CD4-positive, alpha-beta T cell (primary cell): ENCODE measurements around the gene TRPM1. TPM values are rescaled to one million over a fixed set of nuclear protein-coding genes. Genes with fewer than 3 reads are reported as not detected.

ENCODE experiments used
- ATAC-seq: fragments of 200-7000 bp; cut with Tn5 transposase; one replicate; pipeline ENCODE4 v1.10.0; 2022; ENCODE audit warnings: mild to moderate bottlenecking; ENCODE audit not compliant: poor library complexity
- CTCF ChIA-PET: fragments of 350-600 bp; sonication (Branson Sonifier 250); formaldehyde crosslinking; loops from one replicate; lab custom pipeline; 2021; ENCODE audit warnings: antibody characterized with exemption, inconsistent platforms; lab: Charles Lee
- POLR2A ChIA-PET: fragments of 350-600 bp; sonication (Branson Sonifier 250); formaldehyde crosslinking; loops from one replicate; lab custom pipeline; 2021; ENCODE audit warnings: antibody characterized with exemption, inconsistent platforms; lab: Charles Lee
- DNase-seq, 14 experiments: peaks; one replicate each; pipeline ENCODE4 v3.0.0-alpha.2; 2013 to 2020; ENCODE audit warnings: mixed read lengths in 2 of 14
- H3K27ac ChIP-seq, 2 donors: one replicate each; pipeline versions ENCODE4 v1.5.1 to v1.7.0; 2013; ENCODE audit warnings: low read length in 2 of 2, low read depth in 1 of 2, mild to moderate bottlenecking in 1 of 2
- H3K27me3 ChIP-seq, 2 experiments: 1 replicate in 1 of 2; 2 replicates in 1 of 2; pipeline versions ENCODE4 v1.6.1 to v1.7.0; 2013; ENCODE audit warnings: low read length in 2 of 2, control low read depth in 1 of 2, mild to moderate bottlenecking in 1 of 2, moderate library complexity in 1 of 2; ENCODE audit not compliant: insufficient read depth in 2 of 2, control insufficient read depth in 1 of 2
- H3K36me3 ChIP-seq: one replicate; pipeline ENCODE4 v1.6.1; 2013; ENCODE audit warnings: low read length, control low read depth; ENCODE audit not compliant: insufficient read depth
- H3K4me1 ChIP-seq: one replicate; pipeline ENCODE4 v1.6.1; 2013; ENCODE audit warnings: low read length, control low read depth; ENCODE audit not compliant: insufficient read depth
- H3K4me3 ChIP-seq: one replicate; pipeline ENCODE4 v1.5.1; 2013; ENCODE audit warnings: mild to moderate bottlenecking, low read length, moderate library complexity
- H3K9me3 ChIP-seq, 2 experiments: 1 replicate in 1 of 2; 2 replicates in 1 of 2; pipeline versions ENCODE4 v1.6.1 to v1.7.0; 2013; ENCODE audit warnings: low read length in 2 of 2, mild to moderate bottlenecking in 2 of 2, control low read depth in 1 of 2, moderate library complexity in 1 of 2; ENCODE audit not compliant: control insufficient read depth in 1 of 2, insufficient read depth in 1 of 2
- H3K27ac Mint-ChIP-seq: one replicate; pipeline ENCODE4 v1.8.0; 2020; ENCODE audit warnings: mixed read lengths
- H3K27me3 Mint-ChIP-seq: one replicate; pipeline ENCODE4 v1.8.0; 2021; ENCODE audit warnings: mixed read lengths
- H3K36me3 Mint-ChIP-seq: one replicate; pipeline ENCODE4 v1.8.0; 2021; ENCODE audit warnings: low read depth, mixed read lengths
- H3K4me1 Mint-ChIP-seq: one replicate; pipeline ENCODE4 v1.8.0; 2021; ENCODE audit warnings: low read depth, mixed read lengths
- H3K4me3 Mint-ChIP-seq: one replicate; pipeline ENCODE4 v1.8.0; 2020; ENCODE audit warnings: mild to moderate bottlenecking, mixed read lengths
- H3K9me3 Mint-ChIP-seq: one replicate; pipeline ENCODE4 v1.8.0; 2020; ENCODE audit warnings: mixed read lengths
- CTCF ChIP-seq: fragments of 200-600 bp; IDR thresholded peaks from one replicate; pipeline ENCODE4 v1.8.0; 2022; ENCODE audit warnings: antibody characterized with exemption, mild to moderate bottlenecking
- intact Hi-C, 2 experiments: fragments of 100-400 bp; cut with DNase I in 1 of 2; cut with micrococcal nuclease in 1 of 2; formaldehyde crosslinking; loops; one replicate each; pipeline versions ENCODE4 v1.15.1 to v1.9.0; 2023 to 2025; cut with DNase I, micrococcal nuclease
- total RNA-seq, 174 experiments: library from RNA in 2 of 174; stranded (reverse) in 2 of 174; gene quantifications; one replicate each; pipeline ENCODE4 v1.2.3 and lab custom pipeline; 2021 to 2026

Gene TRPM1
- total RNA-seq, 2 experiments from 2014 or later, result not detected

- no peaks in the 10 kb centered on the region for H3K36me3 ChIP-seq
- DNase-seq (no peak), ATAC-seq (no peak)
- no peak overlapping the region for H3K27ac ChIP-seq
- no peaks in the 10 kb centered on the region for H3K4me1 ChIP-seq
- TF ChIP-seq CTCF, result no peak
- no peak overlapping the region for H3K27ac Mint-ChIP-seq
- no peak overlapping the region for H3K4me3 ChIP-seq
- no peaks in the 10 kb centered on the region for H3K36me3 Mint-ChIP-seq
- ChIA-PET CTCF (no interaction called here), POLR2A (no interaction called here)
- no peak overlapping the region for H3K4me3 Mint-ChIP-seq
- H3K27me3 Mint-ChIP-seq, result no peaks in the 10 kb centered on the region
- no peaks in the 10 kb centered on the region for H3K9me3 Mint-ChIP-seq
- no peaks in the 10 kb centered on the region for H3K9me3 ChIP-seq
- intact Hi-C loops, result no loop called here
- no peaks in the 10 kb centered on the region for H3K27me3 ChIP-seq
- no peaks in the 10 kb centered on the region for H3K4me1 Mint-ChIP-seq
Measured at GRCh38 chr15:31067890-31068603, 33.5 kb downstream of the TRPM1 start.

GRCh38 chr15:31065824-31066223 is 35.7 kb downstream of the TRPM1 start:
- no peaks in the 10 kb centered on the region for H3K27me3 Mint-ChIP-seq
- no peaks in the 10 kb centered on the region for H3K27me3 ChIP-seq
- TF ChIP-seq CTCF, result no peak
- H3K36me3 Mint-ChIP-seq, result no peaks in the 10 kb centered on the region
- no peak overlapping the region for H3K27ac Mint-ChIP-seq
- ChIA-PET CTCF (no interaction called here), POLR2A (no interaction called here)
- H3K9me3 Mint-ChIP-seq, result no peaks in the 10 kb centered on the region
- no peak overlapping the region for H3K4me3 ChIP-seq
- no peak for ATAC-seq
- no peak for DNase-seq
- H3K4me3 Mint-ChIP-seq, result no peak overlapping the region
- H3K4me1 ChIP-seq, result no peaks in the 10 kb centered on the region
- H3K36me3 ChIP-seq, result no peaks in the 10 kb centered on the region
- intact Hi-C loops, result no loop called here
- H3K4me1 Mint-ChIP-seq, result no peaks in the 10 kb centered on the region
- no peak overlapping the region for H3K27ac ChIP-seq
- H3K9me3 ChIP-seq, result no peaks in the 10 kb centered on the region

- Histone ChIP-seq H3K4me1 (no peaks in the 10 kb centered on the region), H3K36me3 (no peaks in the 10 kb centered on the region), H3K27ac (no peak overlapping the region), H3K27me3 (no peaks in the 10 kb centered on the region), H3K4me3 (no peak overlapping the region), H3K9me3 (no peaks in the 10 kb centered on the region)
- intact Hi-C loops, result no loop called here
- no peak for ATAC-seq
- Mint-ChIP-seq H3K36me3 (no peaks in the 10 kb centered on the region), H3K4me1 (no peaks in the 10 kb centered on the region), H3K4me3 (no peak overlapping the region), H3K9me3 (no peaks in the 10 kb centered on the region), H3K27me3 (peaks cover 10% of the 10 kb centered on the region), H3K27ac (no peak overlapping the region)
- POLR2A ChIA-PET, result no interaction called here
- no peak for DNase-seq
- no peak for TF ChIP-seq CTCF
- CTCF ChIA-PET, result no interaction called here
Measured at GRCh38 chr15:31062911-31063310, 38.6 kb downstream of the TRPM1 start.
